CD4-positive, alpha-beta T cell (primary cell): ENCODE results near the gene SCRT2. TPM values are rescaled to one million over a fixed set of nuclear protein-coding genes. Genes with fewer than 3 reads are reported as not detected.

ENCODE experiments used
- ATAC-seq: fragments of 200-7000 bp; cut with Tn5 transposase; one replicate; pipeline ENCODE4 v1.10.0; 2022; ENCODE audit warnings: mild to moderate bottlenecking; ENCODE audit not compliant: poor library complexity
- CTCF ChIA-PET: fragments of 350-600 bp; sonication (Branson Sonifier 250); formaldehyde crosslinking; loops from one replicate; lab custom pipeline; 2021; ENCODE audit warnings: antibody characterized with exemption, inconsistent platforms; lab: Charles Lee
- POLR2A ChIA-PET: fragments of 350-600 bp; sonication (Branson Sonifier 250); formaldehyde crosslinking; loops from one replicate; lab custom pipeline; 2021; ENCODE audit warnings: antibody characterized with exemption, inconsistent platforms; lab: Charles Lee
- DNase-seq, 14 experiments: peaks; one replicate each; pipeline ENCODE4 v3.0.0-alpha.2; 2013 to 2020; ENCODE audit warnings: mixed read lengths in 2 of 14
- H3K27ac ChIP-seq, 2 donors: one replicate each; pipeline versions ENCODE4 v1.5.1 to v1.7.0; 2013; ENCODE audit warnings: low read length in 2 of 2, low read depth in 1 of 2, mild to moderate bottlenecking in 1 of 2
- H3K27me3 ChIP-seq, 2 experiments: 1 replicate in 1 of 2; 2 replicates in 1 of 2; pipeline versions ENCODE4 v1.6.1 to v1.7.0; 2013; ENCODE audit warnings: low read length in 2 of 2, control low read depth in 1 of 2, mild to moderate bottlenecking in 1 of 2, moderate library complexity in 1 of 2; ENCODE audit not compliant: insufficient read depth in 2 of 2, control insufficient read depth in 1 of 2
- H3K36me3 ChIP-seq: one replicate; pipeline ENCODE4 v1.6.1; 2013; ENCODE audit warnings: low read length, control low read depth; ENCODE audit not compliant: insufficient read depth
- H3K4me1 ChIP-seq: one replicate; pipeline ENCODE4 v1.6.1; 2013; ENCODE audit warnings: low read length, control low read depth; ENCODE audit not compliant: insufficient read depth
- H3K4me3 ChIP-seq: one replicate; pipeline ENCODE4 v1.5.1; 2013; ENCODE audit warnings: mild to moderate bottlenecking, low read length, moderate library complexity
- H3K9me3 ChIP-seq, 2 experiments: 1 replicate in 1 of 2; 2 replicates in 1 of 2; pipeline versions ENCODE4 v1.6.1 to v1.7.0; 2013; ENCODE audit warnings: low read length in 2 of 2, mild to moderate bottlenecking in 2 of 2, control low read depth in 1 of 2, moderate library complexity in 1 of 2; ENCODE audit not compliant: control insufficient read depth in 1 of 2, insufficient read depth in 1 of 2
- H3K27ac Mint-ChIP-seq: one replicate; pipeline ENCODE4 v1.8.0; 2020; ENCODE audit warnings: mixed read lengths
- H3K27me3 Mint-ChIP-seq: one replicate; pipeline ENCODE4 v1.8.0; 2021; ENCODE audit warnings: mixed read lengths
- H3K36me3 Mint-ChIP-seq: one replicate; pipeline ENCODE4 v1.8.0; 2021; ENCODE audit warnings: low read depth, mixed read lengths
- H3K4me1 Mint-ChIP-seq: one replicate; pipeline ENCODE4 v1.8.0; 2021; ENCODE audit warnings: low read depth, mixed read lengths
- H3K4me3 Mint-ChIP-seq: one replicate; pipeline ENCODE4 v1.8.0; 2020; ENCODE audit warnings: mild to moderate bottlenecking, mixed read lengths
- H3K9me3 Mint-ChIP-seq: one replicate; pipeline ENCODE4 v1.8.0; 2020; ENCODE audit warnings: mixed read lengths
- intact Hi-C, 2 experiments: fragments of 100-400 bp; cut with DNase I in 1 of 2; cut with micrococcal nuclease in 1 of 2; formaldehyde crosslinking; loops; one replicate each; pipeline versions ENCODE4 v1.15.1 to v1.9.0; 2023 to 2025; cut with DNase I, micrococcal nuclease
- total RNA-seq, 174 experiments: library from RNA in 2 of 174; stranded (reverse) in 2 of 174; gene quantifications; one replicate each; pipeline ENCODE4 v1.2.3 and lab custom pipeline; 2021 to 2026
- TF ChIP-seq, protein P1 (sequence below): fragments of 200-600 bp; IDR thresholded peaks from one replicate; pipeline ENCODE4 v1.8.0; 2022; ENCODE audit warnings: antibody characterized with exemption, mild to moderate bottlenecking

The SCRT2 gene
- total RNA-seq, 2 experiments from 2014 or later = not detected

DNA sequence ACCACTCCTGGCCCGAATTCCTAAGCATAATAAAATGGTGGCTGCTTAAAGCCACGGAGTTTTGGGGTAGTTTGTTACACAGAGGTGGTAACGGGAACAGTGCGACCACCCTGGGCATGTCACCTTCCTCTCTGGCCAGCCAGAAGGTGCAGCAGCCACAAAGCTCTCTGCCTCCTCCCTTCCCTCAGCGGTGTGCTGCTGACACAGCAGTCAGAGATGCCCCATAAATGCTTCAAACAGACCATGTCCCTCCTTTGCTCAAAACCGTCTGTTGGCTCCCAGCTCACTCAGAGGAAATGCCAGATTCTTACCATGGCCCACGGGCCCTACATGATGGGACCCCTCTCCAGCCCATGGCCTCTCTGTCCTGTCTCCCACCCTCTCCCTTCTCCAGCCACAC is 53.4 kb downstream of the SCRT2 start:
- H3K9me3 ChIP-seq = peaks cover 0 to 12% of the 10 kb centered on the region in 2 experiments
- H3K4me1 ChIP-seq = no peaks in the 10 kb centered on the region
- H3K27me3 ChIP-seq = peaks cover 11 to 21% of the 10 kb centered on the region in 2 experiments
- peaks cover 63% of the 10 kb centered on the region for H3K27me3 Mint-ChIP-seq
- DNase-seq (no peak), ATAC-seq (no peak)
- H3K4me3 Mint-ChIP-seq = no peak overlapping the region
- H3K4me1 Mint-ChIP-seq = no peaks in the 10 kb centered on the region
- H3K27ac ChIP-seq = no peak overlapping the region
- TF ChIP-seq, protein P1, sequence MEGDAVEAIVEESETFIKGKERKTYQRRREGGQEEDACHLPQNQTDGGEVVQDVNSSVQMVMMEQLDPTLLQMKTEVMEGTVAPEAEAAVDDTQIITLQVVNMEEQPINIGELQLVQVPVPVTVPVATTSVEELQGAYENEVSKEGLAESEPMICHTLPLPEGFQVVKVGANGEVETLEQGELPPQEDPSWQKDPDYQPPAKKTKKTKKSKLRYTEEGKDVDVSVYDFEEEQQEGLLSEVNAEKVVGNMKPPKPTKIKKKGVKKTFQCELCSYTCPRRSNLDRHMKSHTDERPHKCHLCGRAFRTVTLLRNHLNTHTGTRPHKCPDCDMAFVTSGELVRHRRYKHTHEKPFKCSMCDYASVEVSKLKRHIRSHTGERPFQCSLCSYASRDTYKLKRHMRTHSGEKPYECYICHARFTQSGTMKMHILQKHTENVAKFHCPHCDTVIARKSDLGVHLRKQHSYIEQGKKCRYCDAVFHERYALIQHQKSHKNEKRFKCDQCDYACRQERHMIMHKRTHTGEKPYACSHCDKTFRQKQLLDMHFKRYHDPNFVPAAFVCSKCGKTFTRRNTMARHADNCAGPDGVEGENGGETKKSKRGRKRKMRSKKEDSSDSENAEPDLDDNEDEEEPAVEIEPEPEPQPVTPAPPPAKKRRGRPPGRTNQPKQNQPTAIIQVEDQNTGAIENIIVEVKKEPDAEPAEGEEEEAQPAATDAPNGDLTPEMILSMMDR = no peak
- H3K36me3 ChIP-seq = no peaks in the 10 kb centered on the region
- ChIA-PET CTCF (no interaction called here), POLR2A (no interaction called here)
- peaks cover 9% of the 10 kb centered on the region for H3K9me3 Mint-ChIP-seq
- no peak overlapping the region for H3K4me3 ChIP-seq
- intact Hi-C loops = no loop called here
- no peaks in the 10 kb centered on the region for H3K36me3 Mint-ChIP-seq
- no peak overlapping the region for H3K27ac Mint-ChIP-seq

DNA sequence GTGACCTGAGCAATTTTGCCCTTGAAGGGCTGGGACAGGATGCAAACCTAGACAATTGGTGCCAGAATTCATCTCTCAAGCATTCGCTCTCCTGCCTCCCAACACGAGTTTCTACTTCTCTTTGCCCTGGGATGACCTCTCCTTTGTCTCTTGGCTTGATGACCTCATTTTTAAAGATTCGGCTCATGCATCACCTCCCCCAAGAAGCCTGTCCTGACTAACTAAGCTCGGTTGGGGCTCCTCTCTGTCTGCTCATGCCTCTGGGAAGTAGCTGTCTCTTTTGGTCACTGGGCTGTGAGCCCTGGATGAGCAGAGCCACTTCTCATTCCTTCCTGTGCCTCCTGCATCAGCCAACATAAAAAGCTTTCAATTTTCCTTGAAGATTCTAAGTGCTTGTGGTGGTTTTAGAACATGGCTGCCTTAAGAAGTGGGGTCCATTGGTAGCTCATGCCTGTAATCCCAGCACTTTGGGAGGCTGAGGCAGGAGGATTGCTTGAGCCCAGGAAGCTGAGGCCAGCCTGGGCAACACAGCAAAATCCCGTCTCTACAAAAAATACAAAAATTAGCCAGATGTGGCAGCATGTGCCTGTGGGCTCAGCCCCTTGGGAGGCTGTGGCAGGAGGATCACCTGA is 54.4 kb downstream of the SCRT2 start:
- Mint-ChIP-seq H3K4me3 (no peak overlapping the region), H3K27ac (no peak overlapping the region), H3K27me3 (peaks cover 67% of the 10 kb centered on the region), H3K4me1 (no peaks in the 10 kb centered on the region), H3K36me3 (no peaks in the 10 kb centered on the region), H3K9me3 (peaks cover 9% of the 10 kb centered on the region)
- Histone ChIP-seq H3K4me3 (no peak overlapping the region), H3K36me3 (no peaks in the 10 kb centered on the region), H3K4me1 (no peaks in the 10 kb centered on the region), H3K27ac (no peak overlapping the region), H3K9me3 (peaks cover 0 to 12% of the 10 kb centered on the region in 2 experiments), H3K27me3 (peaks cover 14 to 25% of the 10 kb centered on the region in 2 experiments)
- DNase-seq (no peak), ATAC-seq (no peak)
- intact Hi-C loops = no loop called here
- ChIA-PET CTCF (no interaction called here), POLR2A (no interaction called here)
- TF ChIP-seq, protein P1 = no peak

DNA sequence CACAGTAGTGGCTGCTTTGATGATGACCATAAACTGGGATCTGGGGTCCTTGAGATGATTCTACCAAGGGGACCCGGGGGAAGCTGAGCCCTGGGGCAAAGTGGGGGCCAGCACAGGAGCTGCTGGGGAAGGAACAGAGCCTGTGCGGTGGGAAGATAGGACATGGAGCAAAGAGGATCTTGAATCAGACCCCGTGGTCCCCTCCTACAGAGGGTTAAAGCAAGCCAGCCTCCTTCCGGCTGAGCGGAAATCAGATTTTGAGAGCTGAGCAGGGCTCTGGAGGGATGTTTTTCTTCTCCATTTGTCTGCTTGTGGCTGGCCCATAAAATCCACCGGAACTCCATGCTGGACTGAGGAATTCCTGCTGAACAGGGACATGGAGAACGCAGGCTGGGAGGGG is 55.4 kb downstream of the SCRT2 start:
- no peak overlapping the region for H3K27ac Mint-ChIP-seq
- intact Hi-C loops = no loop called here
- CTCF ChIA-PET = no interaction called here
- no peaks in the 10 kb centered on the region for H3K36me3 Mint-ChIP-seq
- Histone ChIP-seq H3K9me3 (peaks cover 0 to 12% of the 10 kb centered on the region in 2 experiments), H3K4me1 (no peaks in the 10 kb centered on the region), H3K4me3 (no peak overlapping the region), H3K27ac (no peak overlapping the region), H3K27me3 (peaks cover 17 to 25% of the 10 kb centered on the region in 2 experiments), H3K36me3 (no peaks in the 10 kb centered on the region)
- no peak overlapping the region for H3K4me3 Mint-ChIP-seq
- H3K9me3 Mint-ChIP-seq = peaks cover 7% of the 10 kb centered on the region
- TF ChIP-seq, protein P1 = no peak
- ATAC-seq (no peak), DNase-seq (no peak)
- POLR2A ChIA-PET = no interaction called here
- H3K27me3 Mint-ChIP-seq = peaks cover 67% of the 10 kb centered on the region
- no peaks in the 10 kb centered on the region for H3K4me1 Mint-ChIP-seq
